OCI-LY1 (cell line): ENCODE results near the gene KIF13A.

Source experiments
- H2AFZ ChIP-seq: fragments of 200-600 bp; sonication (generic), shearing (Covaris generic); 2 replicates; pipeline ENCODE4 v1.6.0; 2014; ENCODE audit warnings: antibody characterized with exemption, mild to moderate bottlenecking, low read length
- H3F3A ChIP-seq: fragments of 200-600 bp; sonication (generic), shearing (Covaris generic); 2 replicates; pipeline ENCODE4 v1.6.0; 2014; ENCODE audit warnings: mild to moderate bottlenecking, antibody characterized with exemption, low read length, moderate library complexity; ENCODE audit not compliant: insufficient read depth
- H3K27ac ChIP-seq: fragments of 200-600 bp; sonication (generic); 2 replicates; pipeline ENCODE4 v1.5.1; 2014; ENCODE audit warnings: low read length, mixed run types, mild to moderate bottlenecking, low read depth; ENCODE audit not compliant: poor library complexity, severe bottlenecking
- H3K27me3 ChIP-seq: fragments of 200-600 bp; sonication (generic); 2 replicates; pipeline ENCODE4 v1.6.0; 2014; ENCODE audit warnings: antibody characterized with exemption, mild to moderate bottlenecking, low read length, moderate library complexity; ENCODE audit not compliant: insufficient read depth
- H3K36me3 ChIP-seq: fragments of 200-600 bp; sonication (generic); 2 replicates; pipeline ENCODE4 v1.6.1; 2014; ENCODE audit warnings: mild to moderate bottlenecking, antibody characterized with exemption, low read length, moderate library complexity, mixed read lengths; ENCODE audit not compliant: insufficient read depth
- H3K4me1 ChIP-seq: fragments of 200-600 bp; sonication (generic); 2 replicates; pipeline ENCODE4 v1.5.1; 2014; ENCODE audit warnings: mild to moderate bottlenecking, low read length, moderate library complexity; ENCODE audit not compliant: insufficient read depth, severe bottlenecking
- H3K4me2 ChIP-seq: fragments of 200-600 bp; sonication (generic), shearing (Covaris generic); 2 replicates; pipeline ENCODE4 v1.6.1; 2014; ENCODE audit warnings: low read length
- H3K4me3 ChIP-seq: fragments of 200-600 bp; sonication (generic); 2 replicates; pipeline ENCODE4 v1.5.1; 2014; ENCODE audit warnings: low read length, low read depth, mild to moderate bottlenecking, mixed read lengths; ENCODE audit not compliant: poor library complexity, severe bottlenecking
- H3K79me2 ChIP-seq: fragments of 200-600 bp; shearing (Covaris generic); 2 replicates; pipeline ENCODE4 v1.6.1; 2016; ENCODE audit warnings: mixed run types, low read length, mixed read lengths; ENCODE audit not compliant: insufficient read depth
- H3K9ac ChIP-seq: fragments of 200-600 bp; sonication (generic), shearing (Covaris generic); 2 replicates; pipeline ENCODE4 v1.6.1; 2014; ENCODE audit warnings: mild to moderate bottlenecking, low read length, mixed read lengths
- H3K9me2 ChIP-seq: fragments of 200-600 bp; sonication (generic), shearing (Covaris generic); 2 replicates; pipeline ENCODE4 v1.6.1; 2014; ENCODE audit warnings: low read depth, mild to moderate bottlenecking, low read length, mixed read lengths
- H3K9me3 ChIP-seq: fragments of 200-600 bp; shearing (Covaris generic); 2 replicates; pipeline ENCODE4 v1.6.1; 2014; ENCODE audit warnings: low read length, mixed read lengths
- H4K20me1 ChIP-seq: fragments of 200-600 bp; sonication (generic), shearing (Covaris generic); 2 replicates; pipeline ENCODE4 v1.6.0; 2016; ENCODE audit warnings: mild to moderate bottlenecking, low read length; ENCODE audit not compliant: insufficient read depth
- CTCF ChIP-seq: fragments of 200-600 bp; sonication (generic), shearing (Covaris generic); IDR thresholded peaks from 2 replicates; pipeline ENCODE4 v1.5.1; 2017; ENCODE audit warnings: mild to moderate bottlenecking, antibody characterized with exemption, low read length, moderate library complexity, mixed read lengths
- EZH2 ChIP-seq: fragments of 200-600 bp; sonication (generic), shearing (Covaris generic); IDR thresholded peaks from 2 replicates; pipeline ENCODE4 v1.8.0; 2017; ENCODE audit warnings: borderline replicate concordance, mixed run types, mild to moderate bottlenecking, antibody characterized with exemption, low read length, moderate library complexity, mixed read lengths

KIF13A gene

DNA sequence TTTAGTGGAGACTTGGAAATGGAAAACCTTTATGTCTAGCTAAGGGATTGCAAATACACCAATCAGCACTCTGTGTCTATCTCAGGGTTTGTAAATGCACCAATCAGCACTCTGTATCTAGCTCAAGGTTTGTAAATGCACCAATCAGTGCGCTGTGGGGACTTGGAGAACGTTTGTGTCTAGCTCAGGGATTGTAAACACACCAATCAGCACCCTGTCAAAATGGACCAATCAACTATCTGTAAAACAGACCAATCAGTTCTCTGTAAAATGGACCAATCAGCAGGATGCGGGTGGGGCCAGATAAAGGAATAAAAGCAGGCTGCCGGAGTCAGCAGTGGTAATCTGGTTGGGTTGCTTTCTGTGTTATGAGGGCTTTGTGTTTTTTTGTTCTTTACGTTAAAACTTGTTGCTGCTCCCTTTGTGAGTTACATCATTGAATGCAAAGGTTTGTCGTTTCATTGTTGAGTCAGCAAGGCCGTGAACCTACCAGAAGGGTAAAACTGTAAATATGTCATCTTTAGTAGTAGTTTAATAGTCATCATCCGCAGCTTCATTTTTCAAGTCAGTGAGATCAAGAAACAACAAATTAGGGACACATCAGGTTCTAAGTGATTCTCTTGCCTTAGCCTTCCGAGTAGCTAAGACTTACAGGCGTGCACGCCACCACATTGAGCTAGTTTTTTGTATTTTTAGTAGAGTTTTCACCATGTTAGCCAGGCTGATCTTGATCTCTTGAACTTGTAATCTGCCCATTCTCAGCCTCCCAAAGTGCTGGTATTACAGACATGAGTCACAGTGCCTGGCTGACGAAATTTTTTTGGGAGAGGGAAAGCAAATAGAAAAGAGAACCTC lies 258.0 kb downstream of the KIF13A start:
- no peaks in the 10 kb centered on the region for H3F3A ChIP-seq
- H3K4me1 ChIP-seq = no peaks in the 10 kb centered on the region
- H3K4me2 ChIP-seq = no peak overlapping the region
- no peaks in the 10 kb centered on the region for H3K9me3 ChIP-seq
- H2AFZ ChIP-seq = no peak overlapping the region
- H4K20me1 ChIP-seq = no peaks in the 10 kb centered on the region
- no peaks in the 10 kb centered on the region for H3K27me3 ChIP-seq
- H3K4me3 ChIP-seq = no peak overlapping the region
- no peaks in the 10 kb centered on the region for H3K79me2 ChIP-seq
- no peak overlapping the region for H3K27ac ChIP-seq
- no peak overlapping the region for H3K9ac ChIP-seq
- H3K36me3 ChIP-seq = no peaks in the 10 kb centered on the region
- H3K9me2 ChIP-seq = no peaks in the 10 kb centered on the region
- TF ChIP-seq EZH2 (no peak), CTCF (no peak)

GRCh38 chr6:17728551-17729222 lies 258.7 kb downstream of the KIF13A start:
- no peaks in the 10 kb centered on the region for H3K9me3 ChIP-seq
- H3K9me2 ChIP-seq = no peaks in the 10 kb centered on the region
- no peaks in the 10 kb centered on the region for H4K20me1 ChIP-seq
- no peak overlapping the region for H3K9ac ChIP-seq
- no peak overlapping the region for H3K27ac ChIP-seq
- H2AFZ ChIP-seq = no peak overlapping the region
- no peaks in the 10 kb centered on the region for H3K4me1 ChIP-seq
- no peaks in the 10 kb centered on the region for H3K36me3 ChIP-seq
- no peaks in the 10 kb centered on the region for H3K79me2 ChIP-seq
- no peaks in the 10 kb centered on the region for H3K27me3 ChIP-seq
- no peak overlapping the region for H3K4me2 ChIP-seq
- no peak for TF ChIP-seq CTCF
- no peak for TF ChIP-seq EZH2
- H3K4me3 ChIP-seq = no peak overlapping the region
- no peaks in the 10 kb centered on the region for H3F3A ChIP-seq

DNA sequence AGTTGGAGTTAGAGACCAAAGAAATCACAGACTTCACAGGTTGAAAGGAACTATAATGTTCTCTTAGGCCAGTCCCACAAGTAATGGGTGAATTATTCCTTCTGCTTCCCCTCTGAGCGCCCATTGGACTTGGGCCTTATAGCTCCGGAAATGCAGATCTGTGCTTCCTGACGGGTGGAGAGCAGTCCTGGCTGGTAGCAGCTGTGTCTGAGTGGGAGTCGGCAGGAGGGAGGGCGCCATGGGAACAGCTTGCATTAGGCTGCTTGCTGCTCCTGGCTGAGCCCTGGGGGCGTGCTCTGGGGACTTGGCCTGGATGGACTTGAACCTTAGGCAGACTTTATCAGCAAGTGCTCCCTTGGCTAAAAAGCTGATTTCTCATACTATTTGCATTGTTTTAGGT lies 262.4 kb downstream of the KIF13A start:
- no peaks in the 10 kb centered on the region for H3K79me2 ChIP-seq
- no peak overlapping the region for H3K9ac ChIP-seq
- no peaks in the 10 kb centered on the region for H3F3A ChIP-seq
- no peak overlapping the region for H2AFZ ChIP-seq
- H3K27ac ChIP-seq = no peak overlapping the region
- no peaks in the 10 kb centered on the region for H3K9me3 ChIP-seq
- no peaks in the 10 kb centered on the region for H3K9me2 ChIP-seq
- H3K36me3 ChIP-seq = no peaks in the 10 kb centered on the region
- H3K27me3 ChIP-seq = no peaks in the 10 kb centered on the region
- no peak overlapping the region for H3K4me3 ChIP-seq
- H3K4me2 ChIP-seq = no peak overlapping the region
- no peaks in the 10 kb centered on the region for H3K4me1 ChIP-seq
- no peaks in the 10 kb centered on the region for H4K20me1 ChIP-seq
- no peak for TF ChIP-seq EZH2
- TF ChIP-seq CTCF = no peak
